Tibial nerve (tissue), 4 donors: Measurements from ENCODE around the gene YDJC. TPM values are rescaled to one million over a fixed set of nuclear protein-coding genes. Genes with fewer than 3 reads are reported as not detected.

Source experiments
- DNase-seq, 2 donors: peaks; one replicate each; pipeline ENCODE4 v3.0.0-alpha.2; 2019; ENCODE audit warnings: low spot score in 2 of 2
- H3K27ac ChIP-seq, 4 donors: fragments of 200-600 bp; sonication (generic) in 3 of 4; one replicate each; pipeline ENCODE4 v1.5.1; 2017 to 2019; ENCODE audit warnings: mild to moderate bottlenecking in 1 of 4
- H3K27me3 ChIP-seq, 2 donors: fragments of 200-600 bp; sonication (generic) in 1 of 2; one replicate each; pipeline versions ENCODE4 v1.5.1 to v1.6.0; 2017 to 2019
- H3K36me3 ChIP-seq, 3 donors: fragments of 200-600 bp; sonication (generic); one replicate each; pipeline ENCODE4 v1.5.1; 2018 to 2019
- H3K4me1 ChIP-seq, 4 donors: fragments of 200-600 bp; sonication (generic) in 3 of 4; one replicate each; pipeline ENCODE4 v1.5.1; 2017 to 2019
- H3K4me3 ChIP-seq, 4 donors: fragments of 200-600 bp; sonication (generic) in 3 of 4; one replicate each; pipeline ENCODE4 v1.5.1; 2017 to 2019; ENCODE audit warnings: mild to moderate bottlenecking in 1 of 4, moderate library complexity in 1 of 4
- H3K9me3 ChIP-seq, 4 donors: fragments of 200-600 bp; sonication (generic) in 3 of 4; one replicate each; pipeline ENCODE4 v1.5.1; 2017 to 2019
- CTCF ChIP-seq, 5 experiments: fragments of 200-600 bp in 3 of 5; fragments of 450-650 bp in 2 of 5; sonication (generic) in 3 of 5; IDR thresholded peaks; one replicate each; pipeline ENCODE4 v1.5.1; 2016 to 2019; ENCODE audit warnings: antibody characterized with exemption in 5 of 5, mild to moderate bottlenecking in 3 of 5, moderate library complexity in 2 of 5
- EP300 ChIP-seq, 2 donors: sonication (generic); formaldehyde crosslinking; IDR thresholded peaks; one replicate each; pipeline ENCODE4 v1.6.1; 2017; ENCODE audit warnings: antibody characterized with exemption in 2 of 2, mild to moderate bottlenecking in 1 of 2
- POLR2A ChIP-seq, 2 donors: fragments of 450-650 bp; IDR thresholded peaks; one replicate each; pipeline ENCODE4 v1.6.1; 2017; ENCODE audit warnings: antibody characterized with exemption in 2 of 2, mild to moderate bottlenecking in 2 of 2, moderate library complexity in 2 of 2
- WGBS, 2 donors: methylation state at CpG; one replicate each; pipeline ENCODE4 v1.1.5; 2018; 5-methylcytosine and 5-hydroxymethylcytosine counted together
- total RNA-seq, 4 donors: library from RNA; depleted of rRNA; stranded (reverse); fragments of >200 nt; gene quantifications; one replicate each; pipeline ENCODE4 v1.1.0, GENCODE V29; 2016

YDJC gene
- total RNA-seq, 4 donors from 2014 or later, result 28.0 to 61.2 (median 36.0) TPM

GRCh38 chr22:21626735-21627469 lies 2.9 kb downstream of the YDJC start:
- DNase-seq, result no peak
- Histone ChIP-seq H3K27me3 (no peaks in the 10 kb centered on the region), H3K4me3 (no peak overlapping the region), H3K4me1 (peaks cover 0 to 78% (median 33%) of the 10 kb centered on the region in 4 donors), H3K9me3 (no peaks in the 10 kb centered on the region), H3K36me3 (peaks cover 0 to 13% (median 0%) of the 10 kb centered on the region in 3 donors), H3K27ac (peak overlapping the region in 1 of 4 donors; percentile 0)
- no peak for TF ChIP-seq EP300 (IDR thresholded peaks at IDR 0.05)
- no peak for TF ChIP-seq POLR2A (IDR thresholded peaks at IDR 0.05)
- no peak for TF ChIP-seq CTCF (IDR thresholded peaks at IDR 0.05)
- WGBS, 2 donors, result 60 to 61% methylated on average over 10 to 11 of the region's 11 CpGs

DNA sequence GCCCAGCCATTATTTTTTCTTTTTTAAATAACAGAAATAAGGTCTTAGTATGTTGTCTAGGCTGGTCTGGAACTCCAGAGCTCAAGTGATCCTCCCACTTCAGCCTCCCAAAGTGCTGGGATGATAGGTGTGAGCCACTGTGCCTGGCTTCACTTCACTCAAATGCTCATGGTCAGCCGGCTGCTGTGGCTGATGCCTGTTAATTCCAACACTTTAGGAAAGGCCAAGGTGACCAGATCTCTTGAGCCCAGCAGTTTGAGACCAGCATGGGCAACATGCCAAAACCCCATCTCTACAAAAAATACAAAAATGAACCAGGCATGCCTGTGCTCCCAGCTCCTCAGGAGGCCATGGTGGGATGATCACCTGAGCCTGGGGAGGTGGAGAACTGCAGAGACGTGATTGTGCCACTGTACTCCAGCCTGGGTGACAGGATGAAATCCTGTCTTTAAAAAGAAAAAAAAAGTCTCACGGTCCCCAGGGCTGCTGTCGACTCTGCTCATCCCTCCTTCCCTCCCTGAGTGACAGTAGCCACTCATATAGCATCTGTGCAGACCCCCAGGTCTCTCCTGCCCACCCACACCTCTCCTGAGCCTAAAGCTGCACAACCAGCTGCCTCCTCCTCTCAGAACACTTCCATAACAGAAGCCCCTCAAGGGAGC lies 3.6 kb downstream of the YDJC start:
- Histone ChIP-seq H3K4me1 (peaks cover 0 to 83% (median 36%) of the 10 kb centered on the region in 4 donors), H3K27ac (no peak overlapping the region), H3K4me3 (no peak overlapping the region), H3K36me3 (peaks cover 0 to 13% (median 0%) of the 10 kb centered on the region in 3 donors), H3K27me3 (no peaks in the 10 kb centered on the region), H3K9me3 (no peaks in the 10 kb centered on the region)
- 62 to 63% methylated on average over 4 of the region's 4 CpGs for WGBS, 2 donors
- DNase-seq, result no peak
- TF ChIP-seq EP300 (IDR thresholded peaks at IDR 0.05) (no peak), POLR2A (IDR thresholded peaks at IDR 0.05) (no peak), CTCF (IDR thresholded peaks at IDR 0.05) (no peak)

DNA sequence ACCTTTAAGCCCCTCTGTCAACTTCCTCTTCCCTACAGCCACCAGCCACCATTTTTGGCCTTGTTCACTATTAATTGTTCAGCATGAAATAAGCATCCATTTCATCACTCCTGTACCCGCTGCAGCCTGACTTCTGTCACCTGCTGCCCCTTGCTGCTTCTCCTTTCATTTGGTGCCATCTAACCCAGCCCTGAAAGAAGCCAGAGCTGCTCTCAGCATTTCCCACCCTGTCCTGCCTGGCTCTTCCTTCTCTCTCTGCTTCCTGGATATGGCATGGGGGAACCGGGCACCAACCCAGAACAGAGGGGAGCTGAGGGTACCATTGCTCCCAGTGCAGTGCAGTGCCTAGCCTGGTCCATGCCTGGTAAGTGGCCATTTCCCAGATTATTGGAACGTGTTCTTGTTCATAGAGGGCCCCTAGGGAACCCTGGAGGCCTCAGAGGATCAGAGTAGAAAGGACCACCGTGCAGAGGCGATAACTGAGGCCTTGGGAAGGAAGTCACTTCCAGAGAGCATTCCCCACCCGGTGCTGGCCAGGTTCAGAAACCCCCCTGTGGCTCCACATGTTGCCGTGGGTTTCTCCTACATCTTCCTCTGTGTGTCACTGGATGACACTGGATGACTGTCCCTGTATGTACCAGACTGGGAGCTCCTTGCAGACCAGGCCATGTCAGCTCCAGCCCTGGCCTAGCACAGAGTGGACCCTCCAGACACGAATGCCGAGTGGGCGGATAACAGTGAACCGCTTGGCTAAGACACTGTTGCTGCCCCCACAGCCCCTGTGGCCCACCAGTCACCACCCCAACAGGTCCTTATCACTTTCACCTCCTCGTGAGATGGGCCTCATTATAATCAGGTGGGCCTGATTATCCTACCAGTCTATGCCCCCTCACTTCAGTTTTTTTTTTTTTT lies 4.7 kb downstream of the YDJC start:
- H3K4me1 ChIP-seq, result peaks cover 0 to 92% (median 39%) of the 10 kb centered on the region in 4 donors
- WGBS, 2 donors, result 79 to 81% methylated on average over 12 of the region's 12 CpGs

GRCh38 chr22:21624120-21624879 lies 5.5 kb downstream of the YDJC start:
- Histone ChIP-seq H3K4me1 (peaks cover 0 to 94% (median 41%) of the 10 kb centered on the region in 4 donors), H3K27ac (peak overlapping the region in 3 of 4 donors; percentile 29 to 77 (median 70)), H3K27me3 (no peaks in the 10 kb centered on the region), H3K4me3 (no peak overlapping the region), H3K9me3 (no peaks in the 10 kb centered on the region), H3K36me3 (peaks cover 0 to 15% (median 0%) of the 10 kb centered on the region in 3 donors)
- WGBS, 2 donors, result 30 to 67% methylated on average over 3 to 8 of the region's 8 CpGs
- TF ChIP-seq EP300 (IDR thresholded peaks at IDR 0.05) (no peak), POLR2A (IDR thresholded peaks at IDR 0.05) (no peak), CTCF (IDR thresholded peaks at IDR 0.05) (peak in 2 of 5 experiments; percentile 22)
- no peak for DNase-seq

More for the DNA sequence above, 4.7 kb downstream of the YDJC start:
- no peak for DNase-seq
- Histone ChIP-seq H3K9me3 (no peaks in the 10 kb centered on the region), H3K4me3 (no peak overlapping the region), H3K27me3 (no peaks in the 10 kb centered on the region), H3K27ac (peak overlapping the region in 3 of 4 donors; percentile 29 to 77 (median 70)), H3K36me3 (peaks cover 0 to 13% (median 0%) of the 10 kb centered on the region in 3 donors)
- no peak for TF ChIP-seq EP300 (IDR thresholded peaks at IDR 0.05)
- TF ChIP-seq POLR2A (IDR thresholded peaks at IDR 0.05), result no peak
- no peak for TF ChIP-seq CTCF (IDR thresholded peaks at IDR 0.05)
